MCF 10A (cell line): ENCODE data around the gene PHACTR3. TPM values are rescaled to one million over a fixed set of nuclear protein-coding genes. Genes with fewer than 3 reads are reported as not detected.

Source experiments
- BruUV-seq: library from RNA; stranded (reverse); fragments of 400-500 nt; replicated peaks from 2 replicates; lab custom pipeline; 2021; lab: Mats Ljungman, UMichigan
- CTCF ChIA-PET: fragments of 300-600 bp; sonication (Branson Sonifier 250); formaldehyde crosslinking; extraction: SDS; loops from one replicate; lab custom pipeline; 2021; ENCODE audit warnings: antibody characterized with exemption, inconsistent platforms; lab: Yijun Ruan, JAX
- POLR2A ChIA-PET: fragments of 300-600, 350-650 bp; sonication (Branson Sonifier 250); formaldehyde crosslinking; extraction: SDS; loops from one replicate; lab custom pipeline; 2020; ENCODE audit warnings: antibody characterized with exemption, inconsistent platforms; lab: Yijun Ruan, JAX
- DNase-seq: peaks from one replicate; pipeline ENCODE4 v3.0.0-alpha.2; 2018; ENCODE audit not compliant: unreplicated experiment
- H3K27ac Mint-ChIP-seq: one replicate; pipeline ENCODE4 v1.8.0; 2022; ENCODE audit warnings: mild to moderate bottlenecking, low read depth, mixed read lengths; ENCODE audit not compliant: unreplicated experiment
- H3K27me3 Mint-ChIP-seq: one replicate; pipeline ENCODE4 v1.8.0; 2022; ENCODE audit warnings: mixed read lengths; ENCODE audit not compliant: insufficient read depth, unreplicated experiment
- H3K36me3 Mint-ChIP-seq: one replicate; pipeline ENCODE4 v1.8.0; 2022; ENCODE audit warnings: mild to moderate bottlenecking, moderate library complexity, mixed read lengths; ENCODE audit not compliant: insufficient read depth, unreplicated experiment
- H3K4me1 Mint-ChIP-seq: one replicate; pipeline ENCODE4 v1.8.0; 2022; ENCODE audit warnings: mixed read lengths; ENCODE audit not compliant: insufficient read depth, unreplicated experiment
- H3K4me3 Mint-ChIP-seq: one replicate; pipeline ENCODE4 v1.8.0; 2022; ENCODE audit warnings: mild to moderate bottlenecking, moderate library complexity, mixed read lengths; ENCODE audit not compliant: unreplicated experiment
- H3K9me3 Mint-ChIP-seq: one replicate; pipeline ENCODE4 v1.8.0; 2022; ENCODE audit warnings: mixed read lengths; ENCODE audit not compliant: unreplicated experiment
- CTCF ChIP-seq: fragments of 200-600 bp; IDR thresholded peaks from one replicate; pipeline ENCODE4 v1.8.0; 2022; ENCODE audit warnings: antibody characterized with exemption, mild to moderate bottlenecking; ENCODE audit not compliant: unreplicated experiment
- intact Hi-C: fragments of 100-400 bp; cut with micrococcal nuclease; formaldehyde crosslinking; loops from 2 replicates; pipeline ENCODE4 v1.14.1; 2022
- total RNA-seq: library from RNA; stranded (reverse); gene quantifications from 2 replicates; pipeline ENCODE4 v1.2.3, GENCODE V29; 2022

Gene PHACTR3
- total RNA-seq, 1 experiment from 2014 or later: 22.8 TPM

GRCh38 chr20:59586613-59587012, 17.7 kb upstream of the PHACTR3 start:
- no peak for TF ChIP-seq CTCF
- no peak for DNase-seq
- no TSS peak for BruUV-seq
- intact Hi-C loops: no loop called here
- POLR2A ChIA-PET: no interaction called here
- Mint-ChIP-seq H3K4me3 (no peak overlapping the region), H3K4me1 (no peaks in the 10 kb centered on the region), H3K9me3 (no peaks in the 10 kb centered on the region), H3K36me3 (peaks cover 6% of the 10 kb centered on the region), H3K27me3 (peaks cover 49% of the 10 kb centered on the region), H3K27ac (no peak overlapping the region)
- CTCF ChIA-PET: interaction anchor here (0.5 to 12.8 kb wide), 5 partner anchors 11 to 354 kb away, joined by 3 to 165 read pairs (median 4); no protein-coding TSS in a partner anchor

- Mint-ChIP-seq H3K27me3 (peaks cover 58% of the 10 kb centered on the region), H3K9me3 (no peaks in the 10 kb centered on the region), H3K4me1 (no peaks in the 10 kb centered on the region), H3K4me3 (no peak overlapping the region), H3K36me3 (peaks cover 6% of the 10 kb centered on the region), H3K27ac (no peak overlapping the region)
- CTCF ChIA-PET: interaction anchor here (0.6 to 12.8 kb wide), 4 partner anchors 10 to 167 kb away, joined by 3 to 165 read pairs (median 22); no protein-coding TSS in a partner anchor
- BruUV-seq: no TSS peak
- POLR2A ChIA-PET: no interaction called here
- DNase-seq: no peak
- intact Hi-C loops: no loop called here
- TF ChIP-seq CTCF: no peak
Observed at GRCh38 chr20:59587570-59587969, 16.8 kb upstream of the PHACTR3 start.

GRCh38 chr20:59588236-59588855, 16.0 kb upstream of the PHACTR3 start:
- peaks cover 6% of the 10 kb centered on the region for H3K36me3 Mint-ChIP-seq
- TF ChIP-seq CTCF: no peak
- H3K4me1 Mint-ChIP-seq: no peaks in the 10 kb centered on the region
- H3K27ac Mint-ChIP-seq: no peak overlapping the region
- no peaks in the 10 kb centered on the region for H3K9me3 Mint-ChIP-seq
- peaks cover 66% of the 10 kb centered on the region for H3K27me3 Mint-ChIP-seq
- ChIA-PET CTCF (interaction anchor here (0.7 to 12.8 kb wide), 3 partner anchors 10 to 59 kb away, joined by 3 to 165 read pairs (median 42); no protein-coding TSS in a partner anchor), POLR2A (interaction anchor here (0.6 kb wide), 1 partner anchor 31 kb away, joined by 3 read pairs; no protein-coding TSS in a partner anchor)
- intact Hi-C loops: no loop called here
- no peak overlapping the region for H3K4me3 Mint-ChIP-seq
- DNase-seq: no peak
- no TSS peak for BruUV-seq

- H3K27me3 Mint-ChIP-seq: peaks cover 74% of the 10 kb centered on the region
- ChIA-PET CTCF (interaction anchor here (0.7 to 12.8 kb wide), 5 partner anchors 9 to 94 kb away, joined by 3 to 165 read pairs (median 4); no protein-coding TSS in a partner anchor), POLR2A (interaction anchor here (0.8 kb wide), 1 partner anchor 8 kb away, joined by 4 read pairs; no protein-coding TSS in a partner anchor)
- H3K9me3 Mint-ChIP-seq: no peaks in the 10 kb centered on the region
- BruUV-seq: no TSS peak
- DNase-seq: no peak
- peaks cover 6% of the 10 kb centered on the region for H3K36me3 Mint-ChIP-seq
- no peaks in the 10 kb centered on the region for H3K4me1 Mint-ChIP-seq
- no peak overlapping the region for H3K4me3 Mint-ChIP-seq
- no peak overlapping the region for H3K27ac Mint-ChIP-seq
- intact Hi-C loops: no loop called here
- TF ChIP-seq CTCF: no peak
Observed at GRCh38 chr20:59589086-59589684, 15.2 kb upstream of the PHACTR3 start.
